ENCODE measurements around the gene DISP3.

DNA sequence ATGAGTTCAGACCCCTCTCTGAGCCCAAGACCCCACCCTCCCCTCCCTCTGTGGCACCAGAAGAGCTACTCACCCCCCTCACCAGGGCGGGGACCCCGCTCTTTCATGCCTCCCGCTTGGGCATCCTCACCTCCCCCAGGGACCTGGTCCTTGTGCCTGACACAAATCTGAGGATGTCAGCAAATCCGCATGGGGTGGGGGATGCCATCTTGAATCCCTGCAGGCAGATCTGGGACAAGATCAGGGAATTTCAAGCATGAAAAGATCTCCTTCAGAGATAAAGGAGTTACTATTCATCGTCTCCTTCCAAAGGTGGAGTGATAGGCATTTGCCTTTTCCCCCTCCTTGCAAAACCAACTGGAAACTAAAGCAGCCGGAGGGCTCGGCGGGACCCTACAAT is 81.1 kb downstream of the DISP3 start:
- no peak for TF ChIP-seq RFX5 (IDR thresholded peaks at IDR 0.05; ENCODE audit: low read depth, low read length)
- TF ChIP-seq, protein P1, sequence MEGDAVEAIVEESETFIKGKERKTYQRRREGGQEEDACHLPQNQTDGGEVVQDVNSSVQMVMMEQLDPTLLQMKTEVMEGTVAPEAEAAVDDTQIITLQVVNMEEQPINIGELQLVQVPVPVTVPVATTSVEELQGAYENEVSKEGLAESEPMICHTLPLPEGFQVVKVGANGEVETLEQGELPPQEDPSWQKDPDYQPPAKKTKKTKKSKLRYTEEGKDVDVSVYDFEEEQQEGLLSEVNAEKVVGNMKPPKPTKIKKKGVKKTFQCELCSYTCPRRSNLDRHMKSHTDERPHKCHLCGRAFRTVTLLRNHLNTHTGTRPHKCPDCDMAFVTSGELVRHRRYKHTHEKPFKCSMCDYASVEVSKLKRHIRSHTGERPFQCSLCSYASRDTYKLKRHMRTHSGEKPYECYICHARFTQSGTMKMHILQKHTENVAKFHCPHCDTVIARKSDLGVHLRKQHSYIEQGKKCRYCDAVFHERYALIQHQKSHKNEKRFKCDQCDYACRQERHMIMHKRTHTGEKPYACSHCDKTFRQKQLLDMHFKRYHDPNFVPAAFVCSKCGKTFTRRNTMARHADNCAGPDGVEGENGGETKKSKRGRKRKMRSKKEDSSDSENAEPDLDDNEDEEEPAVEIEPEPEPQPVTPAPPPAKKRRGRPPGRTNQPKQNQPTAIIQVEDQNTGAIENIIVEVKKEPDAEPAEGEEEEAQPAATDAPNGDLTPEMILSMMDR (conservative IDR thresholded peaks at IDR 0.05; ENCODE audit: low read depth, low read length) = no peak
- no peak for TF ChIP-seq RCOR1 (IDR thresholded peaks at IDR 0.05; ENCODE audit: insufficient replicate concordance, low read length)
- no peak for TF ChIP-seq NFE2L2 (IDR thresholded peaks at IDR 0.05; ENCODE audit: low read depth, low read length)
- no peak for TF ChIP-seq MAZ (IDR thresholded peaks at IDR 0.05; ENCODE audit: borderline replicate concordance, low read depth, low read length)
- no peak for TF ChIP-seq MXI1 (IDR thresholded peaks at IDR 0.05; ENCODE audit: borderline replicate concordance, low read depth, low read length)

Measured in IMR-90 (cell line).